ENCODE data around the gene U2AF1L4. TPM values are rescaled to one million over a fixed set of nuclear protein-coding genes. Genes with fewer than 3 reads are reported as not detected.

Gene U2AF1L4
- total and polyA plus RNA-seq, 10 of the 15 experiments (the other 5 are each of a cell fraction or from before 2014, with no cell fraction given), result 7.9 to 21.6 (median 15.1) TPM

GRCh38 chr19:35752746-35753350 is 7.6 kb upstream of the U2AF1L4 start (continued):
- TF ChIP-seq, protein P1, sequence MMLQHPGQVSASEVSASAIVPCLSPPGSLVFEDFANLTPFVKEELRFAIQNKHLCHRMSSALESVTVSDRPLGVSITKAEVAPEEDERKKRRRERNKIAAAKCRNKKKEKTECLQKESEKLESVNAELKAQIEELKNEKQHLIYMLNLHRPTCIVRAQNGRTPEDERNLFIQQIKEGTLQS (IDR thresholded peaks at IDR 0.05; ENCODE audit: borderline replicate concordance, extremely low read depth, low read depth, low read length), result no peak
- TF ChIP-seq ELK1 (IDR thresholded peaks at IDR 0.05; ENCODE audit: low read depth, low read length) (no peak), ZNF384 (IDR thresholded peaks at IDR 0.05; ENCODE audit: borderline replicate concordance, low read depth, low read length) (no peak), FOXM1 (IDR thresholded peaks at IDR 0.05; ENCODE audit: low read depth, low read length) (no peak), IRF4 (IDR thresholded peaks at IDR 0.05; ENCODE audit: low read depth, low read length) (no peak)
- TF ChIP-seq, protein P2, sequence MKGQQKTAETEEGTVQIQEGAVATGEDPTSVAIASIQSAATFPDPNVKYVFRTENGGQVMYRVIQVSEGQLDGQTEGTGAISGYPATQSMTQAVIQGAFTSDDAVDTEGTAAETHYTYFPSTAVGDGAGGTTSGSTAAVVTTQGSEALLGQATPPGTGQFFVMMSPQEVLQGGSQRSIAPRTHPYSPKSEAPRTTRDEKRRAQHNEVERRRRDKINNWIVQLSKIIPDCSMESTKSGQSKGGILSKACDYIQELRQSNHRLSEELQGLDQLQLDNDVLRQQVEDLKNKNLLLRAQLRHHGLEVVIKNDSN (IDR thresholded peaks at IDR 0.05; ENCODE audit: borderline replicate concordance, extremely low read length, insufficient read depth, low read depth, low read length), result no peak

GRCh38 chr19:35751839-35752745 is 6.9 kb upstream of the U2AF1L4 start:
- intact Hi-C loops (cut with micrococcal nuclease; ENCODE audit: unreplicated experiment), result no loop called here

More at GRCh38 chr19:35751839-35752745, 6.9 kb upstream of the U2AF1L4 start:
- H3K9me3 ChIP-seq (replicated peaks; ENCODE audit: control insufficient read depth, insufficient read depth, low read length), result no peaks in the 10 kb centered on the region
- no peak for FAIRE-seq
- H3K27ac ChIP-seq (ENCODE audit: control insufficient read depth, insufficient read depth), result no peak overlapping the region
- no peak overlapping the region for H2AFZ ChIP-seq (ENCODE audit: control insufficient read depth, low read depth, low read length)
- peaks cover 3% of the 10 kb centered on the region for H3K79me2 ChIP-seq (ENCODE audit: control insufficient read depth, insufficient read depth, low read length)
- BruUV-seq (replicated peaks), result no TSS peak
- RAD21 ChIA-PET (ENCODE audit: unreplicated experiment), result interaction anchor here (1.5 kb wide), 1 partner anchor 58 kb away, joined by 4 read pairs; no protein-coding TSS in a partner anchor
- H3K27me3 ChIP-seq (replicated peaks in 1 of 2; ENCODE audit: control insufficient read depth in 2 of 2, insufficient read depth in 2 of 2, low read length in 1 of 2), result no peaks in the 10 kb centered on the region
- H3K36me3 ChIP-seq (ENCODE audit: control insufficient read depth in 2 of 2, insufficient read depth in 2 of 2, low read length in 1 of 2), result peaks cover 0 to 2% of the 10 kb centered on the region in 2 experiments; a peak in 2 of 4 replicates
- SMC1A ChIA-PET (ENCODE audit: uncharacterized antibody, unreplicated experiment), result interaction anchor here (0.7 kb wide), 1 partner anchor 558 kb away, joined by 3 read pairs; no protein-coding TSS in a partner anchor
- CTCF ChIA-PET, result interaction anchor here (1.8 kb wide), 1 partner anchor 50 kb away, joined by 5 read pairs; no protein-coding TSS in a partner anchor
- H4K20me1 ChIP-seq (ENCODE audit: control insufficient read depth, insufficient read depth), result no peaks in the 10 kb centered on the region
- ATAC-seq, result no peak
- DNase-seq (ENCODE audit: low read depth, low spot score), result no peak
- in situ Hi-C loops (cut with MboI), result no loop called here
- H3K4me1 ChIP-seq (ENCODE audit: control insufficient read depth, insufficient read depth, low read length), result peaks cover 8% of the 10 kb centered on the region
- POLR2A ChIA-PET, result interaction anchor here (1.1 to 1.4 kb wide), 2 partner anchors 8 to 50 kb away, joined by 3 read pairs; no protein-coding TSS in a partner anchor
- no peak overlapping the region for H3K4me3 ChIP-seq
- no peak for TF ChIP-seq ZSCAN29 (IDR thresholded peaks at IDR 0.05)
- no peak overlapping the region for H3K9ac ChIP-seq (ENCODE audit: control insufficient read depth, insufficient read depth, low read length)
- WGBS (ENCODE audit: insufficient coverage, insufficient replicate concordance, low lambda C conversion rate, missing lambda C conversion rate), result 64% methylated on average over 14 of the region's 14 CpGs
- H3K4me2 ChIP-seq (ENCODE audit: control insufficient read depth, insufficient read depth), result no peak overlapping the region

All from GM12878 (cell line).